Measurements from ENCODE around the gene ERMP1.

Gene ERMP1

GRCh38 chr9:5868235-5868634 lies 35.3 kb upstream of the ERMP1 start:
- H3K27ac Mint-ChIP-seq = no peak overlapping the region
- DNase-seq (ENCODE audit: low spot score in 2 of 2) (no peak), ATAC-seq (ENCODE audit: low read depth) (no peak)
- H3K36me3 Mint-ChIP-seq = peaks cover 18% of the 10 kb centered on the region
- no peaks in the 10 kb centered on the region for H3K4me1 Mint-ChIP-seq
- H3K9me3 Mint-ChIP-seq = no peaks in the 10 kb centered on the region
- no peaks in the 10 kb centered on the region for H3K27me3 Mint-ChIP-seq
- no peak overlapping the region for H3K4me3 Mint-ChIP-seq

- no peak for ATAC-seq (ENCODE audit: low read depth)
- H3K36me3 Mint-ChIP-seq = peaks cover 16% of the 10 kb centered on the region
- no peak overlapping the region for H3K27ac Mint-ChIP-seq
- DNase-seq (ENCODE audit: low spot score in 2 of 2) = no peak
- H3K4me1 Mint-ChIP-seq = no peaks in the 10 kb centered on the region
- no peak overlapping the region for H3K4me3 Mint-ChIP-seq
- no peaks in the 10 kb centered on the region for H3K9me3 Mint-ChIP-seq
- no peaks in the 10 kb centered on the region for H3K27me3 Mint-ChIP-seq
Observed at GRCh38 chr9:5866685-5867084, 33.8 kb upstream of the ERMP1 start.

- no peak for ATAC-seq (ENCODE audit: low read depth)
- DNase-seq (ENCODE audit: low spot score in 2 of 2) = no peak
- Mint-ChIP-seq H3K27me3 (no peaks in the 10 kb centered on the region), H3K4me1 (no peaks in the 10 kb centered on the region), H3K36me3 (peaks cover 16% of the 10 kb centered on the region), H3K4me3 (no peak overlapping the region), H3K9me3 (no peaks in the 10 kb centered on the region), H3K27ac (no peak overlapping the region)
Observed at GRCh38 chr9:5866272-5866671, 33.4 kb upstream of the ERMP1 start.

- peaks cover 15% of the 10 kb centered on the region for H3K36me3 Mint-ChIP-seq
- ATAC-seq (ENCODE audit: low read depth) (no peak), DNase-seq (ENCODE audit: low spot score in 2 of 2) (no peak)
- H3K27ac Mint-ChIP-seq = no peak overlapping the region
- no peaks in the 10 kb centered on the region for H3K4me1 Mint-ChIP-seq
- H3K4me3 Mint-ChIP-seq = no peak overlapping the region
- H3K27me3 Mint-ChIP-seq = no peaks in the 10 kb centered on the region
- no peaks in the 10 kb centered on the region for H3K9me3 Mint-ChIP-seq
Observed at GRCh38 chr9:5864446-5864845, 31.5 kb upstream of the ERMP1 start.

- Mint-ChIP-seq H3K27ac (no peak overlapping the region), H3K4me1 (no peaks in the 10 kb centered on the region), H3K27me3 (no peaks in the 10 kb centered on the region), H3K4me3 (no peak overlapping the region), H3K36me3 (peaks cover 18% of the 10 kb centered on the region), H3K9me3 (no peaks in the 10 kb centered on the region)
- DNase-seq (ENCODE audit: low spot score in 2 of 2) (no peak), ATAC-seq (ENCODE audit: low read depth) (no peak)
Observed at GRCh38 chr9:5863092-5863746, 30.3 kb upstream of the ERMP1 start.

GRCh38 chr9:5858833-5859232 lies 25.9 kb upstream of the ERMP1 start:
- Mint-ChIP-seq H3K27ac (no peak overlapping the region), H3K4me3 (no peak overlapping the region), H3K4me1 (no peaks in the 10 kb centered on the region), H3K27me3 (no peaks in the 10 kb centered on the region), H3K36me3 (peaks cover 15% of the 10 kb centered on the region), H3K9me3 (no peaks in the 10 kb centered on the region)
- DNase-seq (ENCODE audit: low spot score in 2 of 2) = no peak
- ATAC-seq (ENCODE audit: low read depth) = no peak

- ATAC-seq (ENCODE audit: low read depth) = no peak
- Mint-ChIP-seq H3K27me3 (no peaks in the 10 kb centered on the region), H3K4me1 (no peaks in the 10 kb centered on the region), H3K36me3 (peaks cover 15% of the 10 kb centered on the region), H3K9me3 (no peaks in the 10 kb centered on the region), H3K27ac (no peak overlapping the region), H3K4me3 (no peak overlapping the region)
- no peak for DNase-seq (ENCODE audit: low spot score in 2 of 2)
Observed at GRCh38 chr9:5857928-5858327, 25.0 kb upstream of the ERMP1 start.

GRCh38 chr9:5854063-5854790 lies 21.3 kb upstream of the ERMP1 start:
- DNase-seq (ENCODE audit: low spot score in 2 of 2) = no peak
- H3K4me3 Mint-ChIP-seq = no peak overlapping the region
- no peaks in the 10 kb centered on the region for H3K4me1 Mint-ChIP-seq
- H3K36me3 Mint-ChIP-seq = peaks cover 11% of the 10 kb centered on the region
- no peak overlapping the region for H3K27ac Mint-ChIP-seq
- no peak for ATAC-seq (ENCODE audit: low read depth)
- H3K27me3 Mint-ChIP-seq = peaks cover 1% of the 10 kb centered on the region
- H3K9me3 Mint-ChIP-seq = no peaks in the 10 kb centered on the region

- H3K4me1 Mint-ChIP-seq = no peaks in the 10 kb centered on the region
Observed at GRCh38 chr9:5853617-5854016, 20.7 kb upstream of the ERMP1 start.

GRCh38 chr9:5852987-5853386 lies 20.1 kb upstream of the ERMP1 start:
- H3K36me3 Mint-ChIP-seq = peaks cover 9% of the 10 kb centered on the region
- no peaks in the 10 kb centered on the region for H3K4me1 Mint-ChIP-seq
- no peak for DNase-seq (ENCODE audit: low spot score in 2 of 2)
- no peak for ATAC-seq (ENCODE audit: low read depth)
- no peak overlapping the region for H3K4me3 Mint-ChIP-seq
- no peak overlapping the region for H3K27ac Mint-ChIP-seq
- peaks cover 1% of the 10 kb centered on the region for H3K27me3 Mint-ChIP-seq
- H3K9me3 Mint-ChIP-seq = no peaks in the 10 kb centered on the region

More at GRCh38 chr9:5853617-5854016, 20.7 kb upstream of the ERMP1 start:
- no peak overlapping the region for H3K27ac Mint-ChIP-seq
- H3K36me3 Mint-ChIP-seq = peaks cover 8% of the 10 kb centered on the region
- DNase-seq (ENCODE audit: low spot score in 2 of 2) (no peak), ATAC-seq (ENCODE audit: low read depth) (no peak)
- peaks cover 1% of the 10 kb centered on the region for H3K27me3 Mint-ChIP-seq
- no peaks in the 10 kb centered on the region for H3K9me3 Mint-ChIP-seq
- H3K4me3 Mint-ChIP-seq = no peak overlapping the region

- H3K4me1 Mint-ChIP-seq = no peaks in the 10 kb centered on the region
- no peaks in the 10 kb centered on the region for H3K9me3 Mint-ChIP-seq
- H3K36me3 Mint-ChIP-seq = peaks cover 8% of the 10 kb centered on the region
- no peak overlapping the region for H3K4me3 Mint-ChIP-seq
- ATAC-seq (ENCODE audit: low read depth) (no peak), DNase-seq (ENCODE audit: low spot score in 2 of 2) (no peak)
- H3K27ac Mint-ChIP-seq = no peak overlapping the region
- H3K27me3 Mint-ChIP-seq = peaks cover 1% of the 10 kb centered on the region
Observed at GRCh38 chr9:5851445-5851844, 18.5 kb upstream of the ERMP1 start.

- Mint-ChIP-seq H3K27ac (no peak overlapping the region), H3K27me3 (peaks cover 1% of the 10 kb centered on the region), H3K36me3 (peaks cover 5% of the 10 kb centered on the region), H3K9me3 (no peaks in the 10 kb centered on the region), H3K4me1 (no peaks in the 10 kb centered on the region), H3K4me3 (no peak overlapping the region)
- ATAC-seq (ENCODE audit: low read depth) = no peak
- no peak for DNase-seq (ENCODE audit: low spot score in 2 of 2)
Observed at GRCh38 chr9:5850724-5851122, 17.8 kb upstream of the ERMP1 start.

GRCh38 chr9:5848372-5848882 lies 15.5 kb upstream of the ERMP1 start:
- no peaks in the 10 kb centered on the region for H3K4me1 Mint-ChIP-seq
- H3K9me3 Mint-ChIP-seq = no peaks in the 10 kb centered on the region
- DNase-seq (ENCODE audit: low spot score in 2 of 2) = no peak

GRCh38 chr9:5846501-5846921 lies 13.6 kb upstream of the ERMP1 start:
- Mint-ChIP-seq H3K27ac (no peak overlapping the region), H3K36me3 (peaks cover 5% of the 10 kb centered on the region), H3K4me3 (no peak overlapping the region), H3K27me3 (peaks cover 1% of the 10 kb centered on the region), H3K9me3 (no peaks in the 10 kb centered on the region), H3K4me1 (no peaks in the 10 kb centered on the region)
- ATAC-seq (ENCODE audit: low read depth) = no peak
- DNase-seq (ENCODE audit: low spot score in 2 of 2) = no peak

More at GRCh38 chr9:5848372-5848882, 15.5 kb upstream of the ERMP1 start:
- peaks cover 5% of the 10 kb centered on the region for H3K36me3 Mint-ChIP-seq
- ATAC-seq (ENCODE audit: low read depth) = no peak
- no peak overlapping the region for H3K27ac Mint-ChIP-seq
- H3K4me3 Mint-ChIP-seq = no peak overlapping the region
- H3K27me3 Mint-ChIP-seq = peaks cover 1% of the 10 kb centered on the region

All from memory B cell (primary cell).